ENCODE data around the gene CASZ1.

CASZ1 gene

GRCh38 chr1:10635992-10636391, 160.5 kb downstream of the CASZ1 start:
- DNase-seq (ENCODE audit: low spot score): no peak

DNA sequence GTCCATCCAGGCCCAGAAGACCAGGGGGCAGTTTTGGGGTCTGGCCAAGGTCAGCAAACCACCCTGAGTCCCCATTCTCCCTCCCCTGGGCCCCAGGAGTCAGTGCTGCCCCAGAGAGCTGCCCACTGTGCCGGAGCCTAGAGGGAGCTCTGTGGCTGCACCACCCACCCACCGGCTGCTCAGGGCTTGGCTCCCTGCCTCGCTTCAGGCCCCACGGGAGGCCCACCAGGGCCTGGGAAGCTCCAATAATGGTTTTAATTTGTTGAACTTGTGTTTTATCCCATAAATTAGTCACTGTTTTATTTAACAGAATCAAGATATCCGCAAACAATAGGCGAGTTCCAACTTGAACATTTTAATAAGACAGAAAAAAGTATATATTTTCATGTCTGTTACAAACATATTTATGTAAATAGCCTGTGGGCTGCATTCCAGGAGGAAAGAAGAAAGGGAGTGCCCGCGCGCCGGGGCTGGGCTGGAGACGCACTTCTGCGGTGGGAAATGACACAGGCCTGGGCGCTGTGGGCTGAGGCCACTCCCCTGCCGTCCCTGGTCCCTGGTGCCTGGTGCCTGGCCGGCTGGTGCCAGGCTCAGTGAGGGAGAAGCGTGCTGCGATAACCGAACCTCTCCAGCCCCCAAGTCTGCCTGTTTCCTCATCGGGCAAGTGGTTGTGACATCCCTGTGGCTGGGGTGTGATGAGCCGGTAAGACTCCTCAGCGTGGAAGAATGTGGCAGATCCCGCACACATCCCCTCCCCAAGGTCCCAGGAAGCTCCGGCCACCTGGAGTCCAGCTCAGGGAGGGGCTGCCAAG, 161.2 kb downstream of the CASZ1 start:
- no peak for DNase-seq (ENCODE audit: low spot score)

GRCh38 chr1:10634428-10635084, 161.9 kb downstream of the CASZ1 start:
- DNase-seq (ENCODE audit: low spot score): no peak

- DNase-seq (ENCODE audit: low spot score): no peak
These were observed 162.4 kb downstream of the CASZ1 start for GRCh38 chr1:10634075-10634427.

- DNase-seq (ENCODE audit: low spot score): no peak
These were observed 163.0 kb downstream of the CASZ1 start for GRCh38 chr1:10633416-10633815.

GRCh38 chr1:10632691-10633090, 163.8 kb downstream of the CASZ1 start:
- DNase-seq (ENCODE audit: low spot score): no peak

- no peak for DNase-seq (ENCODE audit: low spot score)
These were observed 164.4 kb downstream of the CASZ1 start for GRCh38 chr1:10631811-10632593.

DNA sequence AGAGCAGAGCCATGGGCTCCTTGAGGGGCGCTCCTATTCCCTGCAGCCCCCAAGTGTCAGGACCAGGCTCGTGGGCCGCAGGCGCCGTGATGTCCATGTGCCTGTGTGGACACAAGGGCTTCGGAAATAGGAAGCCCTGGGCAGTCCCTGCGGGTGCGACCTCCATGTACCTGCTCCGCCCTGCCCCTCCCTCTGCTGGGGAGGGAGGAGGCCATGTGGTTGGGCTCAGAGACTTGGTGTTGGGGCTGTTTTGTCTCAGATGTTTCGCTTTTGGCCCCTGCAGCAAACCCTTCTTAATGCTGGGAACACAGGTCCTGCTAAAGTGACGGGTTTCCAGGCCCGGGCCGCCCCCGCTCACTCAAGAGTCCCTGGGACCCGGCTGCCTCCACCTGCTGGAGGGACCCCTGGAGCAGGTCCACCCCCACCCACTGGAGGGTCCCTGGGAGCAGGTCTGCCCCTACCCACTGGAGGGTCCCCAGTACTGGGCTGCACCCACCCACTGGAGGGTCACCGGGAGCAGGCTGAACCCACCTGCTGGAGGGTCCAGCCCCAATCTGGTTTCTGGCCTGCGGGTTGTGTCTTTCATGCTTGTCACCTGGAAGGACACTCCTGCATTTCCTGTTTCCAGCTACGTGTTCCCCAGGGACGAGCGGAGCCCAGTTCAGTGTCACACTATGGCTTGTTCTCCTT, 165.2 kb downstream of the CASZ1 start:
- no peak for DNase-seq (ENCODE audit: low spot score)

- DNase-seq (ENCODE audit: low spot score): no peak
These were observed 165.8 kb downstream of the CASZ1 start for GRCh38 chr1:10630661-10631120.

DNA sequence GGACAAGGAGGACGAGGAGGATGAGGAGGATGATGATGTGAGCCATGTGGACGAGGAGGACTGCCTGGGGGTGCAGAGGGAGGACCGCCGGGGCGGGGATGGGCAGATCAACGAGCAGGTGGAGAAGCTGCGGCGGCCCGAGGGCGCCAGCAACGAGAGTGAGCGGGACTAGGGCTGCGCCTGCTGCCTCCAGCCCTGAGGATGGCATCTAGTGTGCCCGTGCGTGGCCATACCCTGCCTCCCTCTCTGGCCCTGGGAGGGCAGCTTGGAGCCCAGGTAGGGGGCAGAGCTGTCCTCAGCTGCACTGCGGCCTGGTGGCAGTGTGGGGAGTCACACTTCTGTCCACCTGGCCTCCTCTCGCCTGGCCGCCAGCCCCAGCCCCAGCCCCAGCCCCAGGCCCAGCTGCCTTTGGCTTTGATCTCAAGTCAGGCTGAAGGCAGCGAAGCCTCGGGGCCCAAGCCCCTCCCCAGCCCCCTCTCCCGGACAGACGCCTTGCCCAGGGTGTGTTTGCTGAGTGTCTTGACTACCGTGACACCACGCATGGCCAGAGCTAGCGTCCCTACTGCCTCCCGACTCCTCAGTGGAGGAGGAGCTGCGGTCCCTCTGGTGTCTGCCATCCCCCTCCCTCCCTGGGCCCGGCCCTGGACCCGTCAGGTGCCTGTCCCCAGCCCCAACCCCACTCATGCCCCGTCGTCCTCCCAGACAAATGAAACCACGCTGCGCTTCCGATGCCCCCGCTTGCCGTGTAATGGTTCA, 166.5 kb downstream of the CASZ1 start:
- DNase-seq (ENCODE audit: low spot score): no peak

DNA sequence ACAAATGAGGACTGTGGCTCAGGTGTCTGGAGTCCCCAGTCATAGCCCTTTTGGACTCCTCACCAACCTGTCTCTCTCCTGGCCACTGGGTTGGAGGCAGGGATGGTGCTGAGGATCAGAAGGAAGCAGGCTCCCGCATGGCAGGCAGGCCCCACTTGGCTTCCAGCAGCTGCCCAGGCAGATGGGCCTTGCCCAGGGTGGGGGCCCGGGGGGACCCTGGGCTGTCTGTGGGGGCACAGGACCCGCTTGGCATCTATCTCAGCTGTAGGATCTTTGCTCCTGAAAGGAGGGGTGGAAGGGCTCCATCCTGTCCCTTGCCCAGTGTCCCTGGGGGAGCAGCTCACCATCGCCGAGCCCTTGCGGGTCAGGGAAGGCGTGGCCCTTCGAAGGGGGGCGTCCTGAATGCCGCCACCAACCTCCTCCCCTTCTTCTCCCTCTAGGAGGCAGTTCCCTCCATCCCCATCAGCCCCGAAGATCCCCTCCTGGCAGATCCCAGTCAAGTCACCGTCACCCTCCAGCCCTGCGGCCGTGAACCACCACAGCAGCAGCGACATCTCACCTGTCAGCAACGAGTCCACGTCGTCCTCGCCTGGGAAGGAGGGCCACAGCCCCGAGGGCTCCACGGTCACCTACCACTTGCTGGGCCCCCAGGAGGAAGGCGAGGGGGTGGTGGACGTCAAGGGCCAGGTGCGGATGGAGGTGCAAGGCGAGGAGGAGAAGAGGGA, 167.2 kb downstream of the CASZ1 start:
- no peak for DNase-seq (ENCODE audit: low spot score)

DNA sequence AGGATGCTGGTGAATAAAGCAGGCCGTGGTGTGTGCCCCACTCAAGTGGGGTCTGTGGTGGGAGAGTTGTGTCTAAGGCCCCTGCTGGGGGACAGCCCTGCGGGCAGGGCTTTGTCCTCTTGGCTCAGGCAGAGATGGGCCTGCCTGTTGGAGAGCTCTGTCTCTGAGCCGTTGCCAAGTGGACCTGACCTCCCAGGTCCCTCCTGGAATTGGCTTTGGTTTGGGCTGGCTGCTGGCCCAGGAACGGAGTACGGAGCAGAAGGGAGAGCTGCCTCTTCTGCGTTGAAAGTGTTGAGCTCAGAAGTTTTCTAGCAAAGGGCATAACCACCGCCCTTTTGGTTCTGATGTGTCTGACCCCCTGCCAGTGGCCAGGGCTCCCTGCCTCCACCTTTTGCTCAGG, 167.8 kb downstream of the CASZ1 start:
- DNase-seq (ENCODE audit: low spot score): no peak

GRCh38 chr1:10626791-10627410, 169.5 kb downstream of the CASZ1 start:
- no peak for DNase-seq (ENCODE audit: low spot score)

DNA sequence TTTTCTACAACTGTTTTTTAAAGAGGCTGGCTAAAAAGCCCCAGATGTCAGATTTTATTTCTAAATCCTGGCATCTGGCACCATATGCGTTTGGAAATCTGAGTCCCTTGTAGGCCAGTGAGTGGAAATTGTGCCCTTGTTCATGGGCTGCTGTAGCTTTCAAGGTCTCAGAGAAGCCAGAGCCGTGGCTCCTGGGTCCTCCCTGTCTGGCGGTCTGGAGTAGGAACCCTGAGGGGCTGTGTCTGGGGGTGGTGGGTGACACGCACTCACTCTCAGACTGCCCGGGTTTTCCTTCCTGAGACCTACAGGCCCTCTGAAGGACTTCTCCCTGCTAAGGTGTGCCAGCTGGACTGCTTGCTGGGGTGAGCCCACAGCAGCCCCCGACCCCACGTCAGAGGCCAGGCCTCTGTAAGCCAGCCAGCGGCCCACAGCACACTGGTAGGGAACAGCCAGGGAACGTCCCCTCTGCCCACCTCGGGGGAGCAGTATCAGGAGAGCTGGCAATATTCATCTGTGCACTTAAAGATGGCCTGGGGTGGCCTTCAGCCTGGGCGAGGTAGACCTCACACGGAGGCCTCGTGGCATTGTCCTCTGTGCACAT, 170.2 kb downstream of the CASZ1 start:
- DNase-seq (ENCODE audit: low spot score): no peak

- DNase-seq (ENCODE audit: low spot score): no peak
These were observed 170.9 kb downstream of the CASZ1 start for GRCh38 chr1:10625554-10625953.

DNA sequence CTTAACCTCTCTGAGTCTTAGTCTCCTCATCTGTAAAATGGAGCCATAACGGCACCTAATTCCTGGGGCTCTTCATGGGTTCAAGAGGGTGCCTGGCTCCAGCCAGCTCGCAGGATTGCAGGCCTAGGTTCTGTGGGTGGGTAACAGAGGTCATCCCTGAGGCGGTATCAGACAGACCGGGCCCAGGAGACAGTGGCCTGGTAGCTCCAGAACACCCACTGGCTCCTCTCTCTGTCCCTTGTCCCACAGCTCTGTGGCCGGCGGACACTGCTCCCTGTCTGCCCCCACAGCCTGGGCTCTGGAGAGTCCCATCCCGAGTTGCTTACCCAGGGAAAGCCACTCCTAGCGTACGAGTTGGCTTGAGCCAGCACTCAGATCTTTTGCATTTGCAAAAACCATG, 171.4 kb downstream of the CASZ1 start:
- no peak for DNase-seq (ENCODE audit: low spot score)

GRCh38 chr1:10624256-10625050, 172.0 kb downstream of the CASZ1 start:
- DNase-seq (ENCODE audit: low spot score): no peak

- DNase-seq (ENCODE audit: low spot score): no peak
These were observed 172.7 kb downstream of the CASZ1 start for GRCh38 chr1:10623686-10624145.

Data from putamen (tissue), 1 donor.